HG02623 (cell line): ENCODE measurements around the gene NFAT5.
A peak's percentile ranks its signal among the peaks of the same experiment; 100 is the strongest.

Experiments
- ATAC-seq: cut with Tn5 transposase; IDR thresholded peaks from one replicate; pipeline ENCODE4 v1.9.1; 2021; ENCODE audit warnings: moderate library complexity; ENCODE audit not compliant: unreplicated experiment

NFAT5 gene

GRCh38 chr16:69701452-69701851 lies 135.7 kb downstream of the NFAT5 start:
- ATAC-seq: no peak

GRCh38 chr16:69701866-69702265 lies 136.1 kb downstream of the NFAT5 start:
- no peak for ATAC-seq

GRCh38 chr16:69703638-69704037 lies 137.9 kb downstream of the NFAT5 start:
- no peak for ATAC-seq

- no peak for ATAC-seq
Measured at GRCh38 chr16:69706256-69706974, 140.6 kb downstream of the NFAT5 start.

GRCh38 chr16:69706975-69707340 lies 141.2 kb downstream of the NFAT5 start:
- no peak for ATAC-seq

- no peak for ATAC-seq
Measured at GRCh38 chr16:69707920-69708683, 142.3 kb downstream of the NFAT5 start.

- ATAC-seq: no peak
Measured at GRCh38 chr16:69709456-69710084, 143.8 kb downstream of the NFAT5 start.

- ATAC-seq: no peak
Measured at GRCh38 chr16:69711115-69711740, 145.5 kb downstream of the NFAT5 start.

GRCh38 chr16:69712277-69712676 lies 146.5 kb downstream of the NFAT5 start:
- no peak for ATAC-seq

- ATAC-seq: no peak
Measured at GRCh38 chr16:69712914-69713581, 147.3 kb downstream of the NFAT5 start.

- no peak for ATAC-seq
Measured at GRCh38 chr16:69717066-69717465, 151.3 kb downstream of the NFAT5 start.

GRCh38 chr16:69718111-69718764 lies 152.5 kb downstream of the NFAT5 start:
- ATAC-seq: no peak

- ATAC-seq: no peak
Measured at GRCh38 chr16:69720822-69721430, 155.2 kb downstream of the NFAT5 start.

- no peak for ATAC-seq
Measured at GRCh38 chr16:69721441-69721957, 155.7 kb downstream of the NFAT5 start.

- ATAC-seq: no peak
Measured at GRCh38 chr16:69724414-69724873, 158.7 kb downstream of the NFAT5 start.

- no peak for ATAC-seq
Measured at GRCh38 chr16:69724981-69725479, 159.3 kb downstream of the NFAT5 start.

- no peak for ATAC-seq
Measured at GRCh38 chr16:69725480-69726312, 159.9 kb downstream of the NFAT5 start.

- ATAC-seq: peak; percentile 98
Measured at GRCh38 chr16:69726313-69727060, 160.7 kb downstream of the NFAT5 start, which contains the start of gene NQO1. Gene NQO1 (minus strand): TSS chr16:69726560. CDS start chr16:69726439, 121 bp downstream.
